ENCODE results near the gene FLNA. TPM values are rescaled to one million over a fixed set of nuclear protein-coding genes. Genes with fewer than 3 reads are reported as not detected.
A peak's percentile ranks its signal among the peaks of the same experiment; 100 is the strongest.

The FLNA gene
- total and polyA plus RNA-seq, 2 of the 13 experiments (the other 11 are each of a cell fraction or from before 2014, with no cell fraction given) = 83.4 to 174 TPM

DNA sequence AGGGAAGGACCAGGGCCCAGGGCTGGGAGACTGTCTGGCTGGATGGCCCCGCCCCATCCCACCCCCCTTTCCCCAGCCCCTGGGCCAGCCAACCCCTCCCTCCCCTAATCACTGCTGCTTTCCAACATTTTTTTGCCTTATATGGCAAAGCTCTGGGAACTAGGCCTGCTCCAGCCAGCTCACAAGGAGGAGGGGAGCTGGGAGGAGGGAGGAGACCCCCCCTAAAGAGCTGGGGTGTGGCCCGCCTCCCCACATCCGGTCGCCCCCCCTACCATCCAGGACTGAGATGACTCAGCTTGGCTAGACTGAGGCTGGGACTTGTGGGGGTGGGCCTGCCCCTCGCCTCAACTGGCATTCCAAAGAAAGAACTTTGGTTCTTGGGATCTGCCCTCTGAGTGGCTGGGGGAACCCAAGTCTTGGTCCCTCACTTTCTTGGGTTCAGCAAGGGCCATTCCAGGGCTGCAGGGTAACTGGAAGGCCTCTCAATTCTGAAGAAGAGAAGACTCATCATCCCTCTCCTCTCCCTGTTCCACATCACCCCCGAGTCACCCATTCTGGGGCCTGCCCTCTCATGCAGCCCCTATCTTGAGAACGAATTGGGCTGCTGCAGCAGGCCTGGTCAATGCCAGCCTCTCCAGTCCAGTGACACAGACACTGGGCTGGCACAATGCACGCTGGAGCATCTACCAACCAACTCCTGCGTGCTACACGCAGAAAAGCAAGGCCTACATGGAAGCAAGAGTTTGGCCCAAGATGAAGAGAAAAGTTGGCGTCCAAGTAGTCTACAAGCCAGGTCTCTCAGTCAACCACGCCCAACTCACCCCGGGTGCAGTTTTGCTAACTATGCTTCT, 4.8 kb downstream of the FLNA start (continued):
- TF ChIP-seq, protein P1, sequence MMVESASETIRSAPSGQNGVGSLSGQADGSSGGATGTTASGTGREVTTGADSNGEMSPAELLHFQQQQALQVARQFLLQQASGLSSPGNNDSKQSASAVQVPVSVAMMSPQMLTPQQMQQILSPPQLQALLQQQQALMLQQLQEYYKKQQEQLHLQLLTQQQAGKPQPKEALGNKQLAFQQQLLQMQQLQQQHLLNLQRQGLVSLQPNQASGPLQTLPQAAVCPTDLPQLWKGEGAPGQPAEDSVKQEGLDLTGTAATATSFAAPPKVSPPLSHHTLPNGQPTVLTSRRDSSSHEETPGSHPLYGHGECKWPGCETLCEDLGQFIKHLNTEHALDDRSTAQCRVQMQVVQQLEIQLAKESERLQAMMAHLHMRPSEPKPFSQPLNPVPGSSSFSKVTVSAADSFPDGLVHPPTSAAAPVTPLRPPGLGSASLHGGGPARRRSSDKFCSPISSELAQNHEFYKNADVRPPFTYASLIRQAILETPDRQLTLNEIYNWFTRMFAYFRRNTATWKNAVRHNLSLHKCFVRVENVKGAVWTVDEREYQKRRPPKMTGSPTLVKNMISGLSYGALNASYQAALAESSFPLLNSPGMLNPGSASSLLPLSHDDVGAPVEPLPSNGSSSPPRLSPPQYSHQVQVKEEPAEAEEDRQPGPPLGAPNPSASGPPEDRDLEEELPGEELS (CRISPR knock-in tag; IDR thresholded peaks at IDR 0.05) = 0 out of 2 replicates have a peak, but pooled peaks have one; percentile 9
- TF ChIP-seq, protein P2, sequence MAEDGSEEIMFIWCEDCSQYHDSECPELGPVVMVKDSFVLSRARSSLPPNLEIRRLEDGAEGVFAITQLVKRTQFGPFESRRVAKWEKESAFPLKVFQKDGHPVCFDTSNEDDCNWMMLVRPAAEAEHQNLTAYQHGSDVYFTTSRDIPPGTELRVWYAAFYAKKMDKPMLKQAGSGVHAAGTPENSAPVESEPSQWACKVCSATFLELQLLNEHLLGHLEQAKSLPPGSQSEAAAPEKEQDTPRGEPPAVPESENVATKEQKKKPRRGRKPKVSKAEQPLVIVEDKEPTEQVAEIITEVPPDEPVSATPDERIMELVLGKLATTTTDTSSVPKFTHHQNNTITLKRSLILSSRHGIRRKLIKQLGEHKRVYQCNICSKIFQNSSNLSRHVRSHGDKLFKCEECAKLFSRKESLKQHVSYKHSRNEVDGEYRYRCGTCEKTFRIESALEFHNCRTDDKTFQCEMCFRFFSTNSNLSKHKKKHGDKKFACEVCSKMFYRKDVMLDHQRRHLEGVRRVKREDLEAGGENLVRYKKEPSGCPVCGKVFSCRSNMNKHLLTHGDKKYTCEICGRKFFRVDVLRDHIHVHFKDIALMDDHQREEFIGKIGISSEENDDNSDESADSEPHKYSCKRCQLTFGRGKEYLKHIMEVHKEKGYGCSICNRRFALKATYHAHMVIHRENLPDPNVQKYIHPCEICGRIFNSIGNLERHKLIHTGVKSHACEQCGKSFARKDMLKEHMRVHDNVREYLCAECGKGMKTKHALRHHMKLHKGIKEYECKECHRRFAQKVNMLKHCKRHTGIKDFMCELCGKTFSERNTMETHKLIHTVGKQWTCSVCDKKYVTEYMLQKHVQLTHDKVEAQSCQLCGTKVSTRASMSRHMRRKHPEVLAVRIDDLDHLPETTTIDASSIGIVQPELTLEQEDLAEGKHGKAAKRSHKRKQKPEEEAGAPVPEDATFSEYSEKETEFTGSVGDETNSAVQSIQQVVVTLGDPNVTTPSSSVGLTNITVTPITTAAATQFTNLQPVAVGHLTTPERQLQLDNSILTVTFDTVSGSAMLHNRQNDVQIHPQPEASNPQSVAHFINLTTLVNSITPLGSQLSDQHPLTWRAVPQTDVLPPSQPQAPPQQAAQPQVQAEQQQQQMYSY (CRISPR knock-in tag; IDR thresholded peaks at IDR 0.05) = no peak
- TF ChIP-seq FOSL2 (CRISPR knock-in tag; IDR thresholded peaks at IDR 0.05) = peak; percentile 88
- TF ChIP-seq ZNF746 (CRISPR knock-in tag; IDR thresholded peaks at IDR 0.05) = peak; percentile 89
- no peak for TF ChIP-seq RBFOX2 (IDR thresholded peaks at IDR 0.05; ENCODE audit: low read depth, low read length)
- TF ChIP-seq, protein P3, sequence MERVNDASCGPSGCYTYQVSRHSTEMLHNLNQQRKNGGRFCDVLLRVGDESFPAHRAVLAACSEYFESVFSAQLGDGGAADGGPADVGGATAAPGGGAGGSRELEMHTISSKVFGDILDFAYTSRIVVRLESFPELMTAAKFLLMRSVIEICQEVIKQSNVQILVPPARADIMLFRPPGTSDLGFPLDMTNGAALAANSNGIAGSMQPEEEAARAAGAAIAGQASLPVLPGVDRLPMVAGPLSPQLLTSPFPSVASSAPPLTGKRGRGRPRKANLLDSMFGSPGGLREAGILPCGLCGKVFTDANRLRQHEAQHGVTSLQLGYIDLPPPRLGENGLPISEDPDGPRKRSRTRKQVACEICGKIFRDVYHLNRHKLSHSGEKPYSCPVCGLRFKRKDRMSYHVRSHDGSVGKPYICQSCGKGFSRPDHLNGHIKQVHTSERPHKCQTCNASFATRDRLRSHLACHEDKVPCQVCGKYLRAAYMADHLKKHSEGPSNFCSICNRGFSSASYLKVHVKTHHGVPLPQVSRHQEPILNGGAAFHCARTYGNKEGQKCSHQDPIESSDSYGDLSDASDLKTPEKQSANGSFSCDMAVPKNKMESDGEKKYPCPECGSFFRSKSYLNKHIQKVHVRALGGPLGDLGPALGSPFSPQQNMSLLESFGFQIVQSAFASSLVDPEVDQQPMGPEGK (CRISPR knock-in tag; IDR thresholded peaks at IDR 0.05) = peak; percentile 95
- peak; percentile 41; the same call in 1 of the 2 replicates for TF ChIP-seq MAZ (IDR thresholded peaks at IDR 0.05; ENCODE audit: borderline replicate concordance, low read depth, low read length)
- TF ChIP-seq MAZ (CRISPR knock-in tag; IDR thresholded peaks at IDR 0.05; ENCODE audit: low read depth) = no peak
- TF ChIP-seq SRF (IDR thresholded peaks at IDR 0.05; ENCODE audit: low read depth, low read length) = peak; percentile 99
- no peak for TF ChIP-seq ZBTB7A (CRISPR knock-in tag; IDR thresholded peaks at IDR 0.05)
- no peak for TF ChIP-seq DR1 (CRISPR knock-in tag; IDR thresholded peaks at IDR 0.05)
- TF ChIP-seq, protein P4, sequence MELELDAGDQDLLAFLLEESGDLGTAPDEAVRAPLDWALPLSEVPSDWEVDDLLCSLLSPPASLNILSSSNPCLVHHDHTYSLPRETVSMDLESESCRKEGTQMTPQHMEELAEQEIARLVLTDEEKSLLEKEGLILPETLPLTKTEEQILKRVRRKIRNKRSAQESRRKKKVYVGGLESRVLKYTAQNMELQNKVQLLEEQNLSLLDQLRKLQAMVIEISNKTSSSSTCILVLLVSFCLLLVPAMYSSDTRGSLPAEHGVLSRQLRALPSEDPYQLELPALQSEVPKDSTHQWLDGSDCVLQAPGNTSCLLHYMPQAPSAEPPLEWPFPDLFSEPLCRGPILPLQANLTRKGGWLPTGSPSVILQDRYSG (CRISPR knock-in tag; IDR thresholded peaks at IDR 0.05) = no peak
- no peak for TF ChIP-seq THYN1 (CRISPR knock-in tag; IDR thresholded peaks at IDR 0.05; ENCODE audit: borderline replicate concordance, low read depth)
- no peak; the same call in 1 of the 2 replicates for TF ChIP-seq GFI1 (CRISPR knock-in tag; IDR thresholded peaks at IDR 0.05; ENCODE audit: borderline replicate concordance)
- TF ChIP-seq, protein P5, sequence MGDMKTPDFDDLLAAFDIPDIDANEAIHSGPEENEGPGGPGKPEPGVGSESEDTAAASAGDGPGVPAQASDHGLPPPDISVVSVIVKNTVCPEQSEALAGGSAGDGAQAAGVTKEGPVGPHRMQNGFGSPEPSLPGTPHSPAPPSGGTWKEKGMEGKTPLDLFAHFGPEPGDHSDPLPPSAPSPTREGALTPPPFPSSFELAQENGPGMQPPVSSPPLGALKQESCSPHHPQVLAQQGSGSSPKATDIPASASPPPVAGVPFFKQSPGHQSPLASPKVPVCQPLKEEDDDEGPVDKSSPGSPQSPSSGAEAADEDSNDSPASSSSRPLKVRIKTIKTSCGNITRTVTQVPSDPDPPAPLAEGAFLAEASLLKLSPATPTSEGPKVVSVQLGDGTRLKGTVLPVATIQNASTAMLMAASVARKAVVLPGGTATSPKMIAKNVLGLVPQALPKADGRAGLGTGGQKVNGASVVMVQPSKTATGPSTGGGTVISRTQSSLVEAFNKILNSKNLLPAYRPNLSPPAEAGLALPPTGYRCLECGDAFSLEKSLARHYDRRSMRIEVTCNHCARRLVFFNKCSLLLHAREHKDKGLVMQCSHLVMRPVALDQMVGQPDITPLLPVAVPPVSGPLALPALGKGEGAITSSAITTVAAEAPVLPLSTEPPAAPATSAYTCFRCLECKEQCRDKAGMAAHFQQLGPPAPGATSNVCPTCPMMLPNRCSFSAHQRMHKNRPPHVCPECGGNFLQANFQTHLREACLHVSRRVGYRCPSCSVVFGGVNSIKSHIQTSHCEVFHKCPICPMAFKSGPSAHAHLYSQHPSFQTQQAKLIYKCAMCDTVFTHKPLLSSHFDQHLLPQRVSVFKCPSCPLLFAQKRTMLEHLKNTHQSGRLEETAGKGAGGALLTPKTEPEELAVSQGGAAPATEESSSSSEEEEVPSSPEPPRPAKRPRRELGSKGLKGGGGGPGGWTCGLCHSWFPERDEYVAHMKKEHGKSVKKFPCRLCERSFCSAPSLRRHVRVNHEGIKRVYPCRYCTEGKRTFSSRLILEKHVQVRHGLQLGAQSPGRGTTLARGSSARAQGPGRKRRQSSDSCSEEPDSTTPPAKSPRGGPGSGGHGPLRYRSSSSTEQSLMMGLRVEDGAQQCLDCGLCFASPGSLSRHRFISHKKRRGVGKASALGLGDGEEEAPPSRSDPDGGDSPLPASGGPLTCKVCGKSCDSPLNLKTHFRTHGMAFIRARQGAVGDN (CRISPR knock-in tag; IDR thresholded peaks at IDR 0.05) = peak; percentile 58

All from HepG2 (cell line).